Measurements from ENCODE around the gene OSBPL10. TPM values are rescaled to one million over a fixed set of nuclear protein-coding genes. Genes with fewer than 3 reads are reported as not detected.

OSBPL10 gene
- total and polyA plus RNA-seq, 2 of the 4 experiments (the other 2 are of a cell fraction), result 9.5 to 10.1 TPM

- H3K4me2 ChIP-seq (ENCODE audit: low read depth, low read length), result no peak overlapping the region
- no peak overlapping the region for H3K14ac ChIP-seq (replicated peaks; ENCODE audit: low read depth, low read length)
- no peaks in the 10 kb centered on the region for H3K36me3 ChIP-seq (ENCODE audit: control insufficient read depth, insufficient read depth, low read length)
- no peak overlapping the region for H2AFZ ChIP-seq (replicated peaks; ENCODE audit: low read length, poor library complexity)
- ChIA-PET POLR2A (ENCODE audit: unreplicated experiment) (no interaction called here), CTCF (no interaction called here)
- no peak overlapping the region for H3K18ac ChIP-seq (ENCODE audit: low read depth, low read length)
- H2BK120ac ChIP-seq (ENCODE audit: low read depth, low read length), result no peak overlapping the region
- H3K4me3 ChIP-seq (ENCODE audit: insufficient read depth, low read depth, low read length), result no peak overlapping the region
- no peak overlapping the region for H3K27ac ChIP-seq (ENCODE audit: insufficient read depth, low read length)
- H2BK20ac ChIP-seq (ENCODE audit: low read depth, low read length), result no peak overlapping the region
- H3K9me1 ChIP-seq (ENCODE audit: insufficient read depth, low read length), result no peaks in the 10 kb centered on the region; the same call in 1 of the 2 replicates
- no peak overlapping the region for H3K23ac ChIP-seq (ENCODE audit: low read depth, low read length)
- no peak overlapping the region for H4K8ac ChIP-seq (ENCODE audit: low read depth in 2 of 2, low read length in 2 of 2)
- H2AK9ac ChIP-seq (replicated peaks; ENCODE audit: low read depth, low read length, poor library complexity), result no peak overlapping the region
- H3K27me3 ChIP-seq (ENCODE audit: control insufficient read depth, insufficient read depth, low read length), result no peaks in the 10 kb centered on the region
- no peak overlapping the region for H3K4ac ChIP-seq (ENCODE audit: low read depth, low read length)
- H3K9ac ChIP-seq (ENCODE audit: low read depth, low read length), result no peak overlapping the region
- intact Hi-C loops (cut with micrococcal nuclease) (no loop called here), dilution Hi-C loops (cut with HindIII; ENCODE audit: low sequenced_read_pairs, unreplicated experiment) (no loop called here), in situ Hi-C loops (cut with MboI; ENCODE audit: low sequenced_read_pairs) (no loop called here)
- peaks cover 5 to 12% of the 10 kb centered on the region in 2 experiments for H3K79me1 ChIP-seq (ENCODE audit: low read depth in 1 of 2, low read length in 2 of 2)
- peaks cover 8% of the 10 kb centered on the region for H3K9me3 ChIP-seq (ENCODE audit: control insufficient read depth, insufficient read depth, low read length)
- H2BK15ac ChIP-seq (ENCODE audit: low read depth, low read length), result no peak overlapping the region
- H4K91ac ChIP-seq (ENCODE audit: insufficient read depth, low read depth, low read length), result no peak overlapping the region
- no peak overlapping the region for H2AK5ac ChIP-seq (ENCODE audit: low read depth, low read length)
- H3K4me1 ChIP-seq (ENCODE audit: control insufficient read depth, insufficient read depth, low read length), result peaks cover 5% of the 10 kb centered on the region
- DNase-seq (no peak), ATAC-seq (ENCODE audit: low read depth) (no peak)
- no peak overlapping the region for H3K56ac ChIP-seq (ENCODE audit: extremely low read depth, insufficient read depth, low read length)
- no peak overlapping the region for H4K5ac ChIP-seq (ENCODE audit: low read depth, low read length)
- no peaks in the 10 kb centered on the region for H4K20me1 ChIP-seq (ENCODE audit: insufficient read depth, low read length)
- H2BK5ac ChIP-seq (ENCODE audit: low read depth, low read length, poor library complexity, severe bottlenecking), result no peak overlapping the region
- no TSS peak for BruUV-seq (replicated peaks)
- TF ChIP-seq USF2 (IDR thresholded peaks at IDR 0.05; ENCODE audit: low read depth, low read length), result no peak
- TF ChIP-seq BHLHE40 (IDR thresholded peaks at IDR 0.05; ENCODE audit: low read depth, low read length), result no peak
- no peak for TF ChIP-seq SMC3 (IDR thresholded peaks at IDR 0.05; ENCODE audit: low read depth, low read length)
- TF ChIP-seq RCOR1 (IDR thresholded peaks at IDR 0.05; ENCODE audit: insufficient replicate concordance, low read length), result no peak
- TF ChIP-seq RAD21 (IDR thresholded peaks at IDR 0.05; ENCODE audit: low read length), result no peak
- no peak for TF ChIP-seq FOS (IDR thresholded peaks at IDR 0.05; ENCODE audit: low read depth, low read length)
- TF ChIP-seq MAZ (IDR thresholded peaks at IDR 0.05; ENCODE audit: borderline replicate concordance, low read depth, low read length), result no peak
Measured at GRCh38 chr3:31955581-31955980, 25.5 kb downstream of the OSBPL10 start.
